Head of caudate nucleus (tissue), 42 donors: ENCODE results near the gene NCR1.

Experiments used
- DNase-seq, 42 donors: peaks; one replicate each; pipeline versions ENCODE4 v3.0.0 to v3.0.0-alpha.2; 2020 to 2021; ENCODE audit warnings: mixed read lengths in 7 of 42
- intact Hi-C: fragments of 100-400 bp; cut with DNase I; formaldehyde crosslinking; loops from one replicate; pipeline ENCODE4 v1.15.0; 2022

The NCR1 gene

GRCh38 chr19:54955376-54955775 is 49.4 kb downstream of the NCR1 start:
- DNase-seq, result no peak
- intact Hi-C loops, result no loop called here

- intact Hi-C loops, result no loop called here
- DNase-seq, result no peak
These were observed 53.9 kb downstream of the NCR1 start for GRCh38 chr19:54959840-54960239.
